Stimulated activated CD8-positive, alpha-beta memory T cell treated with anti-CD3 and anti-CD28 coated beads, Interleukin-7, amount 100 ng/mL, for 24 hours (primary cell): ENCODE data around the gene USP32.

Experiments used
- DNase-seq: peaks from one replicate; pipeline ENCODE4 v3.0.0-alpha.2; 2020; ENCODE audit warnings: low read depth

Gene USP32

GRCh38 chr17:60293580-60294335 lies 98.2 kb downstream of the USP32 start:
- DNase-seq: no peak

- no peak for DNase-seq
Measured at GRCh38 chr17:60292697-60293096, 99.2 kb downstream of the USP32 start.

GRCh38 chr17:60284709-60285108 lies 107.2 kb downstream of the USP32 start:
- DNase-seq: no peak

GRCh38 chr17:60283816-60284215 lies 108.1 kb downstream of the USP32 start:
- DNase-seq: no peak

- no peak for DNase-seq
Measured at GRCh38 chr17:60280673-60281072, 111.3 kb downstream of the USP32 start.

- no peak for DNase-seq
Measured at GRCh38 chr17:60278237-60278636, 113.7 kb downstream of the USP32 start.

GRCh38 chr17:60277258-60277657 lies 114.7 kb downstream of the USP32 start:
- no peak for DNase-seq

- DNase-seq: no peak
Measured at GRCh38 chr17:60269417-60269816, 122.5 kb downstream of the USP32 start.

GRCh38 chr17:60260540-60260939 lies 131.4 kb downstream of the USP32 start:
- no peak for DNase-seq

GRCh38 chr17:60258313-60258712 lies 133.6 kb downstream of the USP32 start:
- DNase-seq: no peak

GRCh38 chr17:60256174-60256573 lies 135.8 kb downstream of the USP32 start:
- DNase-seq: no peak

GRCh38 chr17:60253048-60253447 lies 138.9 kb downstream of the USP32 start:
- DNase-seq: no peak

GRCh38 chr17:60252459-60252858 lies 139.5 kb downstream of the USP32 start:
- DNase-seq: no peak

GRCh38 chr17:60249290-60249826 lies 142.6 kb downstream of the USP32 start:
- DNase-seq: no peak

GRCh38 chr17:60248618-60249289 lies 143.2 kb downstream of the USP32 start:
- no peak for DNase-seq

- no peak for DNase-seq
Measured at GRCh38 chr17:60247836-60248461, 144.0 kb downstream of the USP32 start.

GRCh38 chr17:60244656-60245055 lies 147.3 kb downstream of the USP32 start:
- no peak for DNase-seq

GRCh38 chr17:60240290-60240689 lies 151.6 kb downstream of the USP32 start:
- DNase-seq: no peak

- no peak for DNase-seq
Measured at GRCh38 chr17:60231691-60232090, 160.2 kb downstream of the USP32 start.

- no peak for DNase-seq
Measured at GRCh38 chr17:60231234-60231633, 160.7 kb downstream of the USP32 start.

GRCh38 chr17:60230358-60230757 lies 161.6 kb downstream of the USP32 start:
- DNase-seq: no peak

- DNase-seq: no peak
Measured at GRCh38 chr17:60229188-60229802, 162.6 kb downstream of the USP32 start.
